HepG2 (cell line): ENCODE measurements around the gene UMPS. TPM values are rescaled to one million over a fixed set of nuclear protein-coding genes. Genes with fewer than 3 reads are reported as not detected.
A peak's percentile ranks its signal among the peaks of the same experiment; 100 is the strongest.

Source experiments
- ATF7-NPFF ChIP-seq: sonication (generic); formaldehyde crosslinking; IDR thresholded peaks from 2 replicates; pipeline ENCODE4 v1.8.1; 2023; ENCODE audit warnings: mild to moderate bottlenecking, low read depth, missing genetic modification reagents, moderate library complexity
- CBX2 ChIP-seq, 2 experiments: fragments of 200-600 bp in 1 of 2; sonication (generic); formaldehyde crosslinking in 1 of 2; IDR thresholded peaks; 2 replicates each; pipeline versions ENCODE4 v1.7.0 to v1.8.1; 2018 to 2022; ENCODE audit warnings: low read depth in 2 of 2, low read length in 1 of 2, mild to moderate bottlenecking in 1 of 2, missing genetic modification reagents in 1 of 2
- GLI4 ChIP-seq: sonication (generic); formaldehyde crosslinking; IDR thresholded peaks from 2 replicates; pipeline ENCODE4 v1.5.1; 2020; ENCODE audit warnings: missing genetic modification reagents, mild to moderate bottlenecking, moderate library complexity, borderline replicate concordance
- HOXA3 ChIP-seq: sonication (generic); formaldehyde crosslinking; IDR thresholded peaks from 2 replicates; pipeline ENCODE4 v1.5.0; 2020; ENCODE audit warnings: missing genetic modification reagents
- IKZF1 ChIP-seq: fragments of 450-650 bp; IDR thresholded peaks from 2 replicates; pipeline ENCODE4 v1.7.1; 2016
- KDM4B ChIP-seq: sonication (generic); formaldehyde crosslinking; IDR thresholded peaks from 2 replicates; pipeline ENCODE4 v1.4.0; 2020; ENCODE audit warnings: missing genetic modification reagents
- PLRG1 ChIP-seq: fragments of 450-650 bp; conservative IDR thresholded peaks from 2 replicates; pipeline ENCODE4 v1.6.1; 2016
- SOX6 ChIP-seq, 2 experiments: fragments of 450-650 bp in 1 of 2; sonication (generic) in 1 of 2; formaldehyde crosslinking in 1 of 2; IDR thresholded peaks; 2 replicates each; pipeline versions ENCODE4 v1.4.0 to v1.6.1; 2017 to 2020; ENCODE audit warnings: antibody characterized with exemption in 1 of 2, mild to moderate bottlenecking in 1 of 2, missing genetic modification reagents in 1 of 2
- polyA plus RNA-seq, 8 experiments: library from polyadenylated mRNA; depleted of rRNA in 3 of 8; stranded (reverse) in 7 of 8; unstranded in 1 of 8; fragments of >200 nt; fragmentation: Illumina TruSeq in 4 of 8; extraction: Trizol in 4 of 8; gene quantifications; 2 replicates each; pipeline versions ENCODE4 v1.2.1 to v1.2.3, GENCODE V29; 2011 to 2016; ENCODE audit warnings: low read depth in 4 of 8, missing spikeins in 1 of 8, mixed read lengths in 1 of 8; ENCODE audit not compliant: insufficient read depth in 1 of 8
- total RNA-seq, 5 experiments: library from RNA; depleted of rRNA; stranded (reverse); fragments of >200 nt; fragmentation: Illumina TruSeq; extraction: Trizol; gene quantifications; 2 replicates each; pipeline ENCODE4 v1.2.3, GENCODE V29; 2016; ENCODE audit warnings: low read depth in 1 of 5
- TF ChIP-seq, protein P1 (sequence below): sonication (generic); formaldehyde crosslinking; IDR thresholded peaks from 2 replicates; pipeline ENCODE4 v1.5.1; 2020; ENCODE audit warnings: mild to moderate bottlenecking, missing genetic modification reagents
- TF ChIP-seq, protein P2 (sequence below): sonication (generic); formaldehyde crosslinking; IDR thresholded peaks from 2 replicates; pipeline ENCODE4 v1.9.0; 2022; ENCODE audit warnings: missing genetic modification reagents, mild to moderate bottlenecking, borderline replicate concordance
- TF ChIP-seq, protein P3 (sequence below): fragments of 450-650 bp; IDR thresholded peaks from 2 replicates; pipeline ENCODE4 v1.6.1; 2016
- TF ChIP-seq, protein P4 (sequence below): sonication (generic); formaldehyde crosslinking; IDR thresholded peaks from 2 replicates; pipeline ENCODE4 v1.8.0; 2022; ENCODE audit warnings: mild to moderate bottlenecking, missing genetic modification reagents; ENCODE audit not compliant: insufficient replicate concordance
- TF ChIP-seq, protein P5 (sequence below): conservative IDR thresholded peaks from 2 replicates; pipeline ENCODE4 v1.6.1; 2018; ENCODE audit warnings: missing genetic modification reagents
- TF ChIP-seq, protein P6 (sequence below): sonication (generic); formaldehyde crosslinking; conservative IDR thresholded peaks from 2 replicates; pipeline ENCODE4 v1.5.0; 2020; ENCODE audit warnings: missing genetic modification reagents
- TF ChIP-seq, protein P7 (sequence below): IDR thresholded peaks from 2 replicates; pipeline ENCODE4 v1.6.1; 2018; ENCODE audit warnings: missing genetic modification reagents, mild to moderate bottlenecking, missing compliant biosample characterization

The UMPS gene
- total and polyA plus RNA-seq, 2 of the 13 experiments (the other 11 are each of a cell fraction or from before 2014, with no cell fraction given) = 52.7 to 74.2 TPM

DNA sequence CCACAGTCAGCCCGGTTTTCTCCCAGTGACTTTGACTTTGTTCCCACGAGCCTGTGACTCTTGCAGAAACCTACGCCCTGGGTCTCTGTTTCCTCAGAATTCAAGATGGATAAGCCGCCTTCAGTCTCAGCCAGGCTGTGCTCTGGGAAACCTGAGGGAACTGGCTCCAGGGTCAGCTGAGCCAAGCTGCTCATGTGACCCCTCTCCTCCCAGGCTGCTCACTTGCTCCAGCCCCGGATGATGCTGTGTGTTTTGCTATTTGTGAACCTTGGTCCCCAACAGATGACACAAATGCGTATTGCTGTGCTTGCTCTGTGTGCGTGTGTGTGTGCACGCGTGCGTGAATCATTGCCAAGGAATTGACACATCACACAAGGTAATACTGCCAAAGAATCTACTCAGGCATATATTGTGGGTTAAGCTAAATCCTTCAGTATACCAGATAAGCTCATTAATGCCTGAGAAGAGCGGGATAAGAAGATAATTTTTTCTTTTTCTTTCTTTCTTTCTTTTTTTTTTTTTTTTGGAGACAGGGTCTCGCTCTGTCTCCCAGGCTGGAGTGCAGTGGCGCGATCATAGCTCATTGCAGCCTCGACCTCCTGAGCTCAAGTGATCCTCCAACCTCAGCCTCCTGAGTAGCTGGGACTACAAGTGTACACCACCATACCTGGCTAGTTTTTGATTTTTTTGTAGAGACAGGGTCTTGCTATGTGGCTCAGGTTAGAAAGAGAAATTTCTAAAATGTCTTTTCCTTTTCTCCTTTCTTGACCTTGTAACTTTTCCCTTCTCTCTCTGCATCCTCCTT lies 29.2 kb upstream of the UMPS start (continued):
- TF ChIP-seq, protein P1, sequence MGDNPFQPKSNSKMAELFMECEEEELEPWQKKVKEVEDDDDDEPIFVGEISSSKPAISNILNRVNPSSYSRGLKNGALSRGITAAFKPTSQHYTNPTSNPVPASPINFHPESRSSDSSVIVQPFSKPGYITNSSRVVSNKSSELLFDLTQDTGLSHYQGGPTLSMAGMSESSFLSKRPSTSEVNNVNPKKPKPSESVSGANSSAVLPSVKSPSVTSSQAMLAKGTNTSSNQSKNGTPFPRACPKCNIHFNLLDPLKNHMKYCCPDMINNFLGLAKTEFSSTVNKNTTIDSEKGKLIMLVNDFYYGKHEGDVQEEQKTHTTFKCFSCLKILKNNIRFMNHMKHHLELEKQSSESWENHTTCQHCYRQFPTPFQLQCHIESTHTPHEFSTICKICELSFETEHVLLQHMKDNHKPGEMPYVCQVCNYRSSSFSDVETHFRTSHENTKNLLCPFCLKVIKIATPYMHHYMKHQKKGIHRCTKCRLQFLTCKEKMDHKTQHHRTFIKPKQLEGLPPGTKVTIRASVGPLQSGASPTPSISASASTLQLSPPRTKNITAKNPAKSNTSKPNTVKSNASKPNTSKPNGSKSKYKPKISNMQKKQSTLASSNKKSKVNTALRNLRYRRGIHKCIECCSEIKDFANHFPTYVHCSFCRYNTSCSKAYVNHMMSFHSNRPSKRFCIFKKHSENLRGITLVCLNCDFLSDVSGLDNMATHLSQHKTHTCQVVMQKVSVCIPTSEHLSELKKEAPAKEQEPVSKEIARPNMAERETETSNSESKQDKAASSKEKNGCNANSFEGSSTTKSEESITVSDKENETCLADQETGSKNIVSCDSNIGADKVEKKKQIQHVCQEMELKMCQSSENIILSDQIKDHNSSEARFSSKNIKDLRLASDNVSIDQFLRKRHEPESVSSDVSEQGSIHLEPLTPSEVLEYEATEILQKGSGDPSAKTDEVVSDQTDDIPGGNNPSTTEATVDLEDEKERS (CRISPR knock-in tag) = no peak
- TF ChIP-seq, protein P2, sequence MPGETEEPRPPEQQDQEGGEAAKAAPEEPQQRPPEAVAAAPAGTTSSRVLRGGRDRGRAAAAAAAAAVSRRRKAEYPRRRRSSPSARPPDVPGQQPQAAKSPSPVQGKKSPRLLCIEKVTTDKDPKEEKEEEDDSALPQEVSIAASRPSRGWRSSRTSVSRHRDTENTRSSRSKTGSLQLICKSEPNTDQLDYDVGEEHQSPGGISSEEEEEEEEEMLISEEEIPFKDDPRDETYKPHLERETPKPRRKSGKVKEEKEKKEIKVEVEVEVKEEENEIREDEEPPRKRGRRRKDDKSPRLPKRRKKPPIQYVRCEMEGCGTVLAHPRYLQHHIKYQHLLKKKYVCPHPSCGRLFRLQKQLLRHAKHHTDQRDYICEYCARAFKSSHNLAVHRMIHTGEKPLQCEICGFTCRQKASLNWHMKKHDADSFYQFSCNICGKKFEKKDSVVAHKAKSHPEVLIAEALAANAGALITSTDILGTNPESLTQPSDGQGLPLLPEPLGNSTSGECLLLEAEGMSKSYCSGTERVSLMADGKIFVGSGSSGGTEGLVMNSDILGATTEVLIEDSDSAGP = peak; percentile 73
- TF ChIP-seq HOXA3 (CRISPR knock-in tag) = peak; percentile 95
- TF ChIP-seq, protein P3, sequence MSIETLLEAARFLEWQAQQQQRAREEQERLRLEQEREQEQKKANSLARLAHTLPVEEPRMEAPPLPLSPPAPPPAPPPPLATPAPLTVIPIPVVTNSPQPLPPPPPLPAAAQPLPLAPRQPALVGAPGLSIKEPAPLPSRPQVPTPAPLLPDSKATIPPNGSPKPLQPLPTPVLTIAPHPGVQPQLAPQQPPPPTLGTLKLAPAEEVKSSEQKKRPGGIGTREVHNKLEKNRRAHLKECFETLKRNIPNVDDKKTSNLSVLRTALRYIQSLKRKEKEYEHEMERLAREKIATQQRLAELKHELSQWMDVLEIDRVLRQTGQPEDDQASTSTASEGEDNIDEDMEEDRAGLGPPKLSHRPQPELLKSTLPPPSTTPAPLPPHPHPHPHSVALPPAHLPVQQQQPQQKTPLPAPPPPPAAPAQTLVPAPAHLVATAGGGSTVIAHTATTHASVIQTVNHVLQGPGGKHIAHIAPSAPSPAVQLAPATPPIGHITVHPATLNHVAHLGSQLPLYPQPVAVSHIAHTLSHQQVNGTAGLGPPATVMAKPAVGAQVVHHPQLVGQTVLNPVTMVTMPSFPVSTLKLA = peak; percentile 85
- no peak for TF ChIP-seq PLRG1
- TF ChIP-seq, protein P4, sequence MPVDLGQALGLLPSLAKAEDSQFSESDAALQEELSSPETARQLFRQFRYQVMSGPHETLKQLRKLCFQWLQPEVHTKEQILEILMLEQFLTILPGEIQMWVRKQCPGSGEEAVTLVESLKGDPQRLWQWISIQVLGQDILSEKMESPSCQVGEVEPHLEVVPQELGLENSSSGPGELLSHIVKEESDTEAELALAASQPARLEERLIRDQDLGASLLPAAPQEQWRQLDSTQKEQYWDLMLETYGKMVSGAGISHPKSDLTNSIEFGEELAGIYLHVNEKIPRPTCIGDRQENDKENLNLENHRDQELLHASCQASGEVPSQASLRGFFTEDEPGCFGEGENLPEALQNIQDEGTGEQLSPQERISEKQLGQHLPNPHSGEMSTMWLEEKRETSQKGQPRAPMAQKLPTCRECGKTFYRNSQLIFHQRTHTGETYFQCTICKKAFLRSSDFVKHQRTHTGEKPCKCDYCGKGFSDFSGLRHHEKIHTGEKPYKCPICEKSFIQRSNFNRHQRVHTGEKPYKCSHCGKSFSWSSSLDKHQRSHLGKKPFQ (CRISPR knock-in tag) = peak; percentile 55
- TF ChIP-seq IKZF1 = no peak
- TF ChIP-seq KDM4B (CRISPR knock-in tag) = peak; percentile 61; the same call in 1 of the 2 replicates
- peak; percentile 81; the same call in 1 of the 2 replicates for TF ChIP-seq GLI4 (CRISPR knock-in tag)
- TF ChIP-seq, protein P5, sequence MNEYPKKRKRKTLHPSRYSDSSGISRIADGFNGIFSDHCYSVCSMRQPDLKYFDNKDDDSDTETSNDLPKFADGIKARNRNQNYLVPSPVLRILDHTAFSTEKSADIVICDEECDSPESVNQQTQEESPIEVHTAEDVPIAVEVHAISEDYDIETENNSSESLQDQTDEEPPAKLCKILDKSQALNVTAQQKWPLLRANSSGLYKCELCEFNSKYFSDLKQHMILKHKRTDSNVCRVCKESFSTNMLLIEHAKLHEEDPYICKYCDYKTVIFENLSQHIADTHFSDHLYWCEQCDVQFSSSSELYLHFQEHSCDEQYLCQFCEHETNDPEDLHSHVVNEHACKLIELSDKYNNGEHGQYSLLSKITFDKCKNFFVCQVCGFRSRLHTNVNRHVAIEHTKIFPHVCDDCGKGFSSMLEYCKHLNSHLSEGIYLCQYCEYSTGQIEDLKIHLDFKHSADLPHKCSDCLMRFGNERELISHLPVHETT = no peak
- TF ChIP-seq, protein P6, sequence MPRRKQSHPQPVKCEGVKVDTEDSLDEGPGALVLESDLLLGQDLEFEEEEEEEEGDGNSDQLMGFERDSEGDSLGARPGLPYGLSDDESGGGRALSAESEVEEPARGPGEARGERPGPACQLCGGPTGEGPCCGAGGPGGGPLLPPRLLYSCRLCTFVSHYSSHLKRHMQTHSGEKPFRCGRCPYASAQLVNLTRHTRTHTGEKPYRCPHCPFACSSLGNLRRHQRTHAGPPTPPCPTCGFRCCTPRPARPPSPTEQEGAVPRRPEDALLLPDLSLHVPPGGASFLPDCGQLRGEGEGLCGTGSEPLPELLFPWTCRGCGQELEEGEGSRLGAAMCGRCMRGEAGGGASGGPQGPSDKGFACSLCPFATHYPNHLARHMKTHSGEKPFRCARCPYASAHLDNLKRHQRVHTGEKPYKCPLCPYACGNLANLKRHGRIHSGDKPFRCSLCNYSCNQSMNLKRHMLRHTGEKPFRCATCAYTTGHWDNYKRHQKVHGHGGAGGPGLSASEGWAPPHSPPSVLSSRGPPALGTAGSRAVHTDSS (CRISPR knock-in tag) = no peak
- no peak for TF ChIP-seq SOX6 (IDR thresholded peaks at IDR 0.05)
- peak; percentile 89 for TF ChIP-seq SOX6 (CRISPR knock-in tag; IDR thresholded peaks at IDR 0.05)
- TF ChIP-seq, protein P7, sequence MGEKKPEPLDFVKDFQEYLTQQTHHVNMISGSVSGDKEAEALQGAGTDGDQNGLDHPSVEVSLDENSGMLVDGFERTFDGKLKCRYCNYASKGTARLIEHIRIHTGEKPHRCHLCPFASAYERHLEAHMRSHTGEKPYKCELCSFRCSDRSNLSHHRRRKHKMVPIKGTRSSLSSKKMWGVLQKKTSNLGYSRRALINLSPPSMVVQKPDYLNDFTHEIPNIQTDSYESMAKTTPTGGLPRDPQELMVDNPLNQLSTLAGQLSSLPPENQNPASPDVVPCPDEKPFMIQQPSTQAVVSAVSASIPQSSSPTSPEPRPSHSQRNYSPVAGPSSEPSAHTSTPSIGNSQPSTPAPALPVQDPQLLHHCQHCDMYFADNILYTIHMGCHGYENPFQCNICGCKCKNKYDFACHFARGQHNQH (CRISPR knock-in tag) = peak; percentile 89; the same call in 1 of the 2 replicates
- peak; percentile 78 for TF ChIP-seq ATF7-NPFF (CRISPR knock-in tag)
- TF ChIP-seq CBX2 (IDR thresholded peaks at IDR 0.05; ENCODE audit: low read depth, low read length) = no peak
- no peak for TF ChIP-seq CBX2 (CRISPR knock-in tag; IDR thresholded peaks at IDR 0.05; ENCODE audit: low read depth)
